Endometrial microvascular endothelial cells (primary cell): Measurements from ENCODE around the gene HSPA12A. TPM values are rescaled to one million over a fixed set of nuclear protein-coding genes. Genes with fewer than 3 reads are reported as not detected.

Source experiments
- in situ Hi-C: cut with HindIII; loops from 2 replicates; pipeline ENCODE4 v1.10.0; 2017; ENCODE audit warnings: low sequenced_read_pairs, low pct_unique_long_range_greater_than_20kb; ENCODE audit errors: inconsistent ontology term
- total RNA-seq: library from RNA; depleted of rRNA; stranded (reverse); fragments of >200 nt; gene quantifications from one replicate; pipeline ENCODE4 v1.2.3, GENCODE V29; 2015; ENCODE audit errors: inconsistent ontology term

HSPA12A gene
- total RNA-seq, 1 donor from 2014 or later, result 0.28 TPM

GRCh38 chr10:116657863-116658551 lies 84.4 kb downstream of the HSPA12A start:
- in situ Hi-C loops, result no loop called here

- in situ Hi-C loops, result no loop called here
Observed at GRCh38 chr10:116656044-116656443, 86.3 kb downstream of the HSPA12A start.

GRCh38 chr10:116655568-116655967 lies 86.8 kb downstream of the HSPA12A start:
- in situ Hi-C loops, result no loop called here

GRCh38 chr10:116654816-116655215 lies 87.5 kb downstream of the HSPA12A start:
- in situ Hi-C loops, result no loop called here

- in situ Hi-C loops, result no loop called here
Observed at GRCh38 chr10:116653885-116654284, 88.5 kb downstream of the HSPA12A start.

GRCh38 chr10:116648903-116649302 lies 93.5 kb downstream of the HSPA12A start:
- in situ Hi-C loops, result no loop called here

- in situ Hi-C loops, result no loop called here
Observed at GRCh38 chr10:116646502-116646901, 95.9 kb downstream of the HSPA12A start.

GRCh38 chr10:116637830-116638229 lies 104.5 kb downstream of the HSPA12A start:
- in situ Hi-C loops, result no loop called here

GRCh38 chr10:116636976-116637375 lies 105.4 kb downstream of the HSPA12A start:
- in situ Hi-C loops, result no loop called here

- in situ Hi-C loops, result no loop called here
Observed at GRCh38 chr10:116636385-116636784, 106.0 kb downstream of the HSPA12A start.

GRCh38 chr10:116634126-116634975 lies 108.0 kb downstream of the HSPA12A start:
- in situ Hi-C loops, result no loop called here

GRCh38 chr10:116633216-116633600 lies 109.2 kb downstream of the HSPA12A start:
- in situ Hi-C loops, result no loop called here

- in situ Hi-C loops, result no loop called here
Observed at GRCh38 chr10:116632596-116633215, 109.7 kb downstream of the HSPA12A start.

- in situ Hi-C loops, result no loop called here
Observed at GRCh38 chr10:116631871-116632295, 110.5 kb downstream of the HSPA12A start.

- in situ Hi-C loops, result no loop called here
Observed at GRCh38 chr10:116630020-116630419, 112.3 kb downstream of the HSPA12A start.

GRCh38 chr10:116629340-116629739 lies 113.0 kb downstream of the HSPA12A start:
- in situ Hi-C loops, result no loop called here

GRCh38 chr10:116627386-116627933 lies 114.9 kb downstream of the HSPA12A start:
- in situ Hi-C loops, result no loop called here

GRCh38 chr10:116626815-116627214 lies 115.6 kb downstream of the HSPA12A start:
- in situ Hi-C loops, result no loop called here

- in situ Hi-C loops, result no loop called here
Observed at GRCh38 chr10:116625845-116626244, 116.5 kb downstream of the HSPA12A start.
